ENCODE results near the gene NEK6. TPM values are rescaled to one million over a fixed set of nuclear protein-coding genes. Genes with fewer than 3 reads are reported as not detected.

NEK6 gene
- total RNA-seq, 1 donor from 2014 or later: 17.4 TPM

Other genes with a start within 250 kb of the NEK6 start
- gene LHX2, start 246.2 kb upstream of the NEK6 start, total RNA-seq: not detected in 2 replicates
- 206 and 220 TPM in 2 replicates for gene PSMB7, start 157.5 kb downstream of the NEK6 start, total RNA-seq
- not detected in 2 replicates for gene ADGRD2, start 192.5 kb downstream of the NEK6 start, total RNA-seq
- gene NR5A1, start 249.4 kb downstream of the NEK6 start, total RNA-seq: not detected in 2 replicates